ENCODE data around the gene CNOT6L.

The CNOT6L gene

GRCh38 chr4:77671051-77671450, 148.1 kb downstream of the CNOT6L start:
- Histone ChIP-seq H3K79me2 (ENCODE audit: low read length) (no peaks in the 10 kb centered on the region), H3K27me3 (replicated peaks; ENCODE audit: insufficient read depth, low read length) (no peaks in the 10 kb centered on the region), H3K9ac (ENCODE audit: low read length) (no peak overlapping the region), H4K20me1 (ENCODE audit: insufficient read depth, low read length) (no peaks in the 10 kb centered on the region), H3K4me2 (ENCODE audit: low read depth, low read length) (no peak overlapping the region), H3K9me3 (replicated peaks; ENCODE audit: insufficient read depth, low read length) (no peaks in the 10 kb centered on the region), H3K36me3 (replicated peaks; ENCODE audit: insufficient read depth, low read length) (no peaks in the 10 kb centered on the region), H3K27ac (ENCODE audit: low read length) (no peak overlapping the region), H2AFZ (ENCODE audit: low read length) (no peak overlapping the region), H3K9me2 (replicated peaks; ENCODE audit: insufficient read depth, low read length) (no peaks in the 10 kb centered on the region), H3K4me3 (ENCODE audit: low read length) (no peak overlapping the region), H3F3A (ENCODE audit: insufficient read depth, low read length) (no peaks in the 10 kb centered on the region), H3K4me1 (ENCODE audit: low read length) (no peaks in the 10 kb centered on the region)
- TF ChIP-seq CTCF (IDR thresholded peaks at IDR 0.05; ENCODE audit: low read length) (no peak), EZH2phosphoT487 (IDR thresholded peaks at IDR 0.05; ENCODE audit: low read length) (no peak), EZH2 (optimal IDR thresholded peaks at IDR 0.05; ENCODE audit: low read depth, low read length) (no peak)
- DNase-seq = no peak

GRCh38 chr4:77669946-77670590, 149.1 kb downstream of the CNOT6L start:
- TF ChIP-seq CTCF (IDR thresholded peaks at IDR 0.05; ENCODE audit: low read length) (no peak), EZH2phosphoT487 (IDR thresholded peaks at IDR 0.05; ENCODE audit: low read length) (no peak), EZH2 (optimal IDR thresholded peaks at IDR 0.05; ENCODE audit: low read depth, low read length) (no peak)
- Histone ChIP-seq H3K4me3 (ENCODE audit: low read length) (no peak overlapping the region), H3K4me2 (ENCODE audit: low read depth, low read length) (no peak overlapping the region), H2AFZ (ENCODE audit: low read length) (no peak overlapping the region), H3K4me1 (ENCODE audit: low read length) (no peaks in the 10 kb centered on the region), H3K27me3 (replicated peaks; ENCODE audit: insufficient read depth, low read length) (no peaks in the 10 kb centered on the region), H3K9ac (ENCODE audit: low read length) (no peak overlapping the region), H3K9me2 (replicated peaks; ENCODE audit: insufficient read depth, low read length) (no peaks in the 10 kb centered on the region), H3K79me2 (ENCODE audit: low read length) (no peaks in the 10 kb centered on the region), H4K20me1 (ENCODE audit: insufficient read depth, low read length) (no peaks in the 10 kb centered on the region), H3K27ac (ENCODE audit: low read length) (no peak overlapping the region), H3F3A (ENCODE audit: insufficient read depth, low read length) (no peaks in the 10 kb centered on the region), H3K36me3 (replicated peaks; ENCODE audit: insufficient read depth, low read length) (no peaks in the 10 kb centered on the region), H3K9me3 (replicated peaks; ENCODE audit: insufficient read depth, low read length) (no peaks in the 10 kb centered on the region)
- no peak for DNase-seq

- H3K9me3 ChIP-seq (replicated peaks; ENCODE audit: insufficient read depth, low read length) = no peaks in the 10 kb centered on the region
- no peaks in the 10 kb centered on the region for H3K27me3 ChIP-seq (replicated peaks; ENCODE audit: insufficient read depth, low read length)
- H3K4me2 ChIP-seq (ENCODE audit: low read depth, low read length) = no peak overlapping the region
- TF ChIP-seq EZH2 (optimal IDR thresholded peaks at IDR 0.05; ENCODE audit: low read depth, low read length) (no peak), EZH2phosphoT487 (IDR thresholded peaks at IDR 0.05; ENCODE audit: low read length) (no peak), CTCF (IDR thresholded peaks at IDR 0.05; ENCODE audit: low read length) (no peak)
- DNase-seq = no peak
- no peak overlapping the region for H2AFZ ChIP-seq (ENCODE audit: low read length)
- no peaks in the 10 kb centered on the region for H3K4me1 ChIP-seq (ENCODE audit: low read length)
- H3K4me3 ChIP-seq (ENCODE audit: low read length) = no peak overlapping the region
- H3K9ac ChIP-seq (ENCODE audit: low read length) = no peak overlapping the region
- no peaks in the 10 kb centered on the region for H4K20me1 ChIP-seq (ENCODE audit: insufficient read depth, low read length)
- no peaks in the 10 kb centered on the region for H3K79me2 ChIP-seq (ENCODE audit: low read length)
- H3K36me3 ChIP-seq (replicated peaks; ENCODE audit: insufficient read depth, low read length) = no peaks in the 10 kb centered on the region
- no peaks in the 10 kb centered on the region for H3F3A ChIP-seq (ENCODE audit: insufficient read depth, low read length)
- H3K9me2 ChIP-seq (replicated peaks; ENCODE audit: insufficient read depth, low read length) = no peaks in the 10 kb centered on the region
- H3K27ac ChIP-seq (ENCODE audit: low read length) = no peak overlapping the region
Observed at GRCh38 chr4:77665381-77666069, 153.6 kb downstream of the CNOT6L start.
